Left lung (tissue), 10 donors: ENCODE measurements around the gene WNT7B. TPM values are rescaled to one million over a fixed set of nuclear protein-coding genes. Genes with fewer than 3 reads are reported as not detected.

Source experiments
- ATAC-seq: fragments of 200-7000 bp; cut with Tn5 transposase; one replicate; pipeline ENCODE4 v1.9.1; 2020; ENCODE audit warnings: moderate library complexity
- DNase-seq, 4 donors: peaks; one replicate each; pipeline ENCODE4 v3.0.0-alpha.2; 2013 to 2020
- H3K27ac ChIP-seq, 2 donors: fragments of 200-600 bp; sonication (generic) in 1 of 2; one replicate each; pipeline versions ENCODE4 v1.5.0 to v1.8.0; 2020 to 2021
- H3K27me3 ChIP-seq, 2 donors: fragments of 200-600 bp; sonication (generic) in 1 of 2; one replicate each; pipeline versions ENCODE4 v1.5.0 to v1.8.0; 2020 to 2021
- H3K36me3 ChIP-seq, 2 donors: fragments of 200-600 bp; sonication (generic) in 1 of 2; one replicate each; pipeline versions ENCODE4 v1.5.0 to v1.8.0; 2020 to 2021
- H3K4me1 ChIP-seq, 2 donors: fragments of 200-600 bp; one replicate each; pipeline ENCODE4 v1.8.0; 2021
- H3K4me3 ChIP-seq, 2 donors: fragments of 200-600 bp; sonication (generic) in 1 of 2; one replicate each; pipeline versions ENCODE4 v1.5.0 to v1.8.0; 2020 to 2021; ENCODE audit warnings: mild to moderate bottlenecking in 1 of 2
- H3K9me3 ChIP-seq, 2 donors: fragments of 200-600 bp; sonication (generic) in 1 of 2; one replicate each; pipeline versions ENCODE4 v1.5.0 to v1.8.0; 2020 to 2021
- CTCF ChIP-seq, 2 donors: fragments of 200-600 bp; sonication (generic) in 1 of 2; IDR thresholded peaks; one replicate each; pipeline versions ENCODE4 v1.5.0 to v1.8.0; 2021; ENCODE audit warnings: antibody characterized with exemption in 2 of 2
- intact Hi-C, 2 donors: fragments of 100-400 bp; cut with DNase I; formaldehyde crosslinking; loops; one replicate each; pipeline versions ENCODE4 v1.11.2 to v1.14.2; 2022
- polyA plus RNA-seq, 6 donors: library from polyadenylated mRNA; unstranded; fragments of 120-200 nt; gene quantifications; one replicate each; pipeline ENCODE4 v1.2.1, GENCODE V29; 2013; ENCODE audit not compliant: insufficient read length in 6 of 6
- total RNA-seq, 2 donors: library from RNA; stranded (reverse); fragmentation: NEBNext Ultra II Directional; extraction: Animal tissue kit (Norgen Biotek cat#: 25700); gene quantifications; one replicate each; pipeline ENCODE4 v1.2.1, GENCODE V29; 2021
- donor health status: DM: no; HTN: yes; CAD: no.
- donor health status: DM: no; HTN: no; CAD: no.

The WNT7B gene
- total and polyA plus RNA-seq, 8 donors, result 7.2 to 21.7 (median 14.9) TPM

GRCh38 chr22:45906946-45907345 is 70.0 kb downstream of the WNT7B start:
- Histone ChIP-seq H3K9me3 (no peaks in the 10 kb centered on the region), H3K27ac (no peak overlapping the region), H3K27me3 (peaks cover 0 to 57% of the 10 kb centered on the region in 2 donors), H3K4me3 (no peak overlapping the region), H3K36me3 (no peaks in the 10 kb centered on the region), H3K4me1 (peaks cover 12 to 20% of the 10 kb centered on the region in 2 donors)
- ATAC-seq (no peak), DNase-seq (no peak)
- intact Hi-C loops, result no loop called here
- no peak for TF ChIP-seq CTCF (IDR thresholded peaks at IDR 0.05)

GRCh38 chr22:45905924-45906865 is 70.8 kb downstream of the WNT7B start:
- no peak for TF ChIP-seq CTCF (IDR thresholded peaks at IDR 0.05)

GRCh38 chr22:45905326-45905923 is 71.5 kb downstream of the WNT7B start:
- no peaks in the 10 kb centered on the region for H3K36me3 ChIP-seq
- no peak overlapping the region for H3K4me3 ChIP-seq
- H3K27ac ChIP-seq, result no peak overlapping the region
- no peak for TF ChIP-seq CTCF (IDR thresholded peaks at IDR 0.05)
- H3K4me1 ChIP-seq, result peaks cover 12 to 13% of the 10 kb centered on the region in 2 donors
- peaks cover 0 to 61% of the 10 kb centered on the region in 2 donors for H3K27me3 ChIP-seq
- DNase-seq, result no peak
- intact Hi-C loops, result no loop called here
- ATAC-seq, result no peak
- no peaks in the 10 kb centered on the region for H3K9me3 ChIP-seq

More at GRCh38 chr22:45905924-45906865, 70.8 kb downstream of the WNT7B start:
- no peaks in the 10 kb centered on the region for H3K36me3 ChIP-seq
- no peaks in the 10 kb centered on the region for H3K9me3 ChIP-seq
- peaks cover 12 to 13% of the 10 kb centered on the region in 2 donors for H3K4me1 ChIP-seq
- H3K27me3 ChIP-seq, result peaks cover 0 to 60% of the 10 kb centered on the region in 2 donors
- ATAC-seq (peak; percentile 10), DNase-seq (peak in 1 of 4 donors; percentile 48)
- no peak overlapping the region for H3K4me3 ChIP-seq
- intact Hi-C loops, result no loop called here
- H3K27ac ChIP-seq, result no peak overlapping the region

- H3K27me3 ChIP-seq, result peaks cover 0 to 64% of the 10 kb centered on the region in 2 donors
- no peak for ATAC-seq
- TF ChIP-seq CTCF (IDR thresholded peaks at IDR 0.05), result no peak
- H3K36me3 ChIP-seq, result no peaks in the 10 kb centered on the region
- no peak for DNase-seq
- no peak overlapping the region for H3K4me3 ChIP-seq
- no peak overlapping the region for H3K27ac ChIP-seq
- intact Hi-C loops, result no loop called here
- peaks cover 12 to 13% of the 10 kb centered on the region in 2 donors for H3K4me1 ChIP-seq
- no peaks in the 10 kb centered on the region for H3K9me3 ChIP-seq
Observed at GRCh38 chr22:45904236-45904635, 72.7 kb downstream of the WNT7B start.
